Astrocyte (in vitro differentiated cells and primary cell): Measurements from ENCODE around the gene LHCGR. TPM values are rescaled to one million over a fixed set of nuclear protein-coding genes. Genes with fewer than 3 reads are reported as not detected.

Experiments
- DNase-seq: peaks from one replicate; pipeline ENCODE4 v3.0.0-alpha.2; 2010; ENCODE audit warnings: low read depth
- FAIRE-seq: peaks from 2 replicates; lab custom pipeline; 2011; peaks lifted over from hg19 to GRCh38; lab: Jason Lieb, UNC
- H2AFZ ChIP-seq: 2 replicates; pipeline ENCODE4 v1.6.0; 2012; ENCODE audit warnings: low read depth, low read length, inconsistent platforms
- H3K27ac ChIP-seq: 2 replicates; pipeline ENCODE4 v1.5.1; 2011; ENCODE audit warnings: low read depth, low read length, inconsistent platforms
- H3K27me3 ChIP-seq: 2 replicates; pipeline ENCODE4 v1.6.0; 2011; ENCODE audit warnings: low read length, inconsistent platforms; ENCODE audit not compliant: insufficient read depth
- H3K36me3 ChIP-seq: 2 replicates; pipeline ENCODE4 v1.5.1; 2011; ENCODE audit warnings: low read length, inconsistent platforms; ENCODE audit not compliant: insufficient read depth
- H3K4me1 ChIP-seq: 2 replicates; pipeline ENCODE4 v1.5.1; 2011; ENCODE audit warnings: low read length, inconsistent platforms; ENCODE audit not compliant: insufficient read depth
- H3K4me2 ChIP-seq: 2 replicates; pipeline ENCODE4 v1.6.0; 2012; ENCODE audit warnings: low read length, inconsistent platforms
- H3K4me3 ChIP-seq: 2 replicates; pipeline ENCODE4 v1.5.1; 2011; ENCODE audit warnings: low read depth, mild to moderate bottlenecking, low read length, inconsistent platforms; ENCODE audit not compliant: insufficient read depth
- H3K79me2 ChIP-seq: 2 replicates; pipeline ENCODE4 v1.6.0; 2012; ENCODE audit warnings: mild to moderate bottlenecking, low read length, inconsistent platforms; ENCODE audit not compliant: insufficient read depth
- H3K9ac ChIP-seq: 2 replicates; pipeline ENCODE4 v1.6.0; 2012; ENCODE audit warnings: mild to moderate bottlenecking, low read length, inconsistent platforms
- H3K9me3 ChIP-seq: 2 replicates; pipeline ENCODE4 v1.5.1; 2012; ENCODE audit warnings: low read depth, mild to moderate bottlenecking, low read length, inconsistent platforms; ENCODE audit not compliant: insufficient read depth
- H4K20me1 ChIP-seq: 2 replicates; pipeline ENCODE4 v1.6.0; 2012; ENCODE audit warnings: low read length, inconsistent platforms; ENCODE audit not compliant: insufficient read depth
- H3K27ac Mint-ChIP-seq: one replicate; pipeline ENCODE4 v1.8.0; 2021; ENCODE audit warnings: mild to moderate bottlenecking, mixed read lengths; ENCODE audit not compliant: unreplicated experiment
- H3K27me3 Mint-ChIP-seq: one replicate; pipeline ENCODE4 v1.8.0; 2021; ENCODE audit warnings: low read depth, mixed read lengths; ENCODE audit not compliant: unreplicated experiment
- H3K36me3 Mint-ChIP-seq: one replicate; pipeline ENCODE4 v1.8.0; 2021; ENCODE audit warnings: low read depth, mixed read lengths; ENCODE audit not compliant: unreplicated experiment
- H3K4me1 Mint-ChIP-seq: one replicate; pipeline ENCODE4 v1.8.0; 2021; ENCODE audit warnings: low read depth, mixed read lengths; ENCODE audit not compliant: unreplicated experiment
- H3K4me3 Mint-ChIP-seq: one replicate; pipeline ENCODE4 v1.8.0; 2021; ENCODE audit warnings: mild to moderate bottlenecking, moderate library complexity, mixed read lengths; ENCODE audit not compliant: unreplicated experiment
- H3K9me3 Mint-ChIP-seq: one replicate; pipeline ENCODE4 v1.8.0; 2021; ENCODE audit warnings: mild to moderate bottlenecking, mixed read lengths; ENCODE audit not compliant: unreplicated experiment
- CTCF ChIP-seq: IDR thresholded peaks from 2 replicates; pipeline ENCODE4 v1.5.1; 2011; ENCODE audit warnings: low read depth, mild to moderate bottlenecking, inconsistent platforms, low read length, moderate library complexity; ENCODE audit not compliant: insufficient read depth
- EZH2 ChIP-seq: IDR thresholded peaks from 2 replicates; pipeline ENCODE4 v1.6.1; 2012; ENCODE audit warnings: mild to moderate bottlenecking, low read length, inconsistent platforms; ENCODE audit not compliant: insufficient read depth
- total RNA-seq: library from RNA; stranded (reverse); gene quantifications from 2 replicates; pipeline ENCODE4 v1.2.1, GENCODE V29; 2021

Gene LHCGR
- total RNA-seq, 1 donor from 2014 or later: not detected

DNA sequence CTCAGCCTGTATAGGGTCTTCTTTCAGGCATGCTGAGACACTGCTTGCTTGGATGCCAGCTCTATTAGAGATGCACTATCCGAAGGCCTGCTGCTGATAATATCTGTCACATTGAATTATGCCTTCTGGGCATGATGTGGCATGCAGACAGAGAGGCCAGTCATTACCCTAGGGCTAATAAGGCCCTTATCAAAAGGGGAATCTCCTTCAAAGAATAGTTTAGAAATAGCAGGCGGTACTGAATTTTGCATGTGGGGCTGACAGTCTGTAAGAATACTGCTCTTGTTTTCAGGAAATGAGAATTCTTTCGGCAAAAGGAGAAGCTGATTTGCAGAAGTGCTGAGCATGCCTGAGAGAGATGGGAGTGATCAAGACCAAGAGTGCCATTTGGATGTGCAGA is 13.1 kb upstream of the LHCGR start:
- DNase-seq (no peak), FAIRE-seq (no peak)
- Histone ChIP-seq H4K20me1 (no peaks in the 10 kb centered on the region), H2AFZ (no peak overlapping the region), H3K79me2 (no peaks in the 10 kb centered on the region), H3K4me2 (no peak overlapping the region), H3K27me3 (no peaks in the 10 kb centered on the region), H3K4me1 (no peaks in the 10 kb centered on the region), H3K27ac (no peak overlapping the region), H3K4me3 (no peak overlapping the region), H3K9ac (no peak overlapping the region), H3K9me3 (no peaks in the 10 kb centered on the region), H3K36me3 (no peaks in the 10 kb centered on the region)
- H3K4me1 Mint-ChIP-seq: peaks cover 4% of the 10 kb centered on the region
- no peak for TF ChIP-seq CTCF
- no peak for TF ChIP-seq EZH2
- peaks cover 9% of the 10 kb centered on the region for H3K9me3 Mint-ChIP-seq
- H3K36me3 Mint-ChIP-seq: no peaks in the 10 kb centered on the region
- no peak overlapping the region for H3K27ac Mint-ChIP-seq
- H3K4me3 Mint-ChIP-seq: no peak overlapping the region
- H3K27me3 Mint-ChIP-seq: peaks cover 6% of the 10 kb centered on the region

- H3K27ac Mint-ChIP-seq: no peak overlapping the region
- Histone ChIP-seq H3K36me3 (no peaks in the 10 kb centered on the region), H3K4me1 (no peaks in the 10 kb centered on the region), H3K4me2 (no peak overlapping the region), H3K4me3 (no peak overlapping the region), H3K9me3 (no peaks in the 10 kb centered on the region), H2AFZ (no peak overlapping the region), H3K79me2 (no peaks in the 10 kb centered on the region), H3K9ac (no peak overlapping the region), H4K20me1 (no peaks in the 10 kb centered on the region), H3K27ac (no peak overlapping the region), H3K27me3 (no peaks in the 10 kb centered on the region)
- H3K9me3 Mint-ChIP-seq: peaks cover 12% of the 10 kb centered on the region
- FAIRE-seq: no peak
- H3K36me3 Mint-ChIP-seq: no peaks in the 10 kb centered on the region
- TF ChIP-seq EZH2 (no peak), CTCF (no peak)
- DNase-seq: no peak
- peaks cover 4% of the 10 kb centered on the region for H3K4me1 Mint-ChIP-seq
- peaks cover 2% of the 10 kb centered on the region for H3K27me3 Mint-ChIP-seq
- H3K4me3 Mint-ChIP-seq: no peak overlapping the region
These were observed 11.8 kb upstream of the LHCGR start for GRCh38 chr2:48767330-48767729.

DNA sequence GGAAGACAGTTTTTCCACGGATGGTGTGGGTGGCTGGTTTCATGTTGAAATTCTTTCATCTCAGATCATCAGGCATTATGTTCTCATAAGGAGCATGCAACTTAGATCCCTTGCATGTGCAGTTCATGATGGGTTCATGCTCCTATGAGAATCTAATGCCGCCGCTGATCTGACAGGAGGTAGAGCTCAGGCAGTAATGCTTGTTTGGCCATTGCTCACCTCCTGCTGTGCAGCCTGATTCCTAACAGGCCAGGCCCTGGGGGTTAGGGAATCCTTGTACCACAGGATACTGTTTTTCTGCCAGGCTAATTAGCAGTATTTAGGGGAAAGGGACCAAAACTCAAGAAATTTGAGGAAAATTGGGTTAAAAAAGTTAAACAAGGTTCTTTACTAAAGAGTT is 5.3 kb upstream of the LHCGR start:
- peaks cover 21% of the 10 kb centered on the region for H3K9me3 Mint-ChIP-seq
- H3K9ac ChIP-seq: no peak overlapping the region
- H3K27me3 ChIP-seq: peaks cover 2% of the 10 kb centered on the region
- no peak overlapping the region for H3K4me2 ChIP-seq
- peaks cover 9% of the 10 kb centered on the region for H3K27me3 Mint-ChIP-seq
- H3K36me3 ChIP-seq: no peaks in the 10 kb centered on the region
- no peaks in the 10 kb centered on the region for H3K79me2 ChIP-seq
- TF ChIP-seq CTCF (no peak), EZH2 (no peak)
- FAIRE-seq (no peak), DNase-seq (no peak)
- H3K4me3 ChIP-seq: no peak overlapping the region
- no peak overlapping the region for H3K27ac Mint-ChIP-seq
- no peak overlapping the region for H2AFZ ChIP-seq
- H3K4me1 Mint-ChIP-seq: no peaks in the 10 kb centered on the region
- H3K27ac ChIP-seq: no peak overlapping the region
- no peaks in the 10 kb centered on the region for H3K9me3 ChIP-seq
- no peaks in the 10 kb centered on the region for H4K20me1 ChIP-seq
- no peaks in the 10 kb centered on the region for H3K4me1 ChIP-seq
- H3K4me3 Mint-ChIP-seq: no peak overlapping the region
- H3K36me3 Mint-ChIP-seq: no peaks in the 10 kb centered on the region
